SK-N-SH (cell line): ENCODE results near the gene PLA2G4E.

Source experiments
- CHD2 ChIP-seq: fragments of 150-350 bp; IDR thresholded peaks from 2 replicates; pipeline ENCODE4 v1.6.1; 2018; ENCODE audit warnings: low read length; ENCODE audit not compliant: partially characterized antibody
- CTCF ChIP-seq: fragments of 200-600 bp; sonication (generic); IDR thresholded peaks from 2 replicates; pipeline ENCODE4 v1.6.1; 2017; ENCODE audit warnings: antibody characterized with exemption, mild to moderate bottlenecking, moderate library complexity
- EZH2phosphoT487 ChIP-seq: fragments of 200-600 bp; sonication (generic); IDR thresholded peaks from 2 replicates; pipeline ENCODE4 v1.6.1; 2017; ENCODE audit warnings: low read depth, mixed run types, mild to moderate bottlenecking, antibody characterized with exemption, moderate library complexity, borderline replicate concordance
- GATA2 ChIP-seq: sonication (generic); formaldehyde crosslinking; IDR thresholded peaks from 2 replicates; pipeline ENCODE4 v1.5.0; 2020; ENCODE audit warnings: mild to moderate bottlenecking, missing genetic modification reagents
- IRF3 ChIP-seq: fragments of 150-350 bp; IDR thresholded peaks from 2 replicates; pipeline ENCODE4 v1.6.1; 2016; ENCODE audit warnings: mild to moderate bottlenecking, low read depth, low read length
- NFIC ChIP-seq: IDR thresholded peaks from 2 replicates; pipeline ENCODE4 v1.4.0; 2012; ENCODE audit warnings: borderline replicate concordance
- NRF1 ChIP-seq: IDR thresholded peaks from 2 replicates; pipeline ENCODE4 v1.6.1; 2012; ENCODE audit warnings: low read depth, mild to moderate bottlenecking, low read length
- PBX3 ChIP-seq: IDR thresholded peaks from 2 replicates; pipeline ENCODE4; 2012
- POLR2AphosphoS5 ChIP-seq: IDR thresholded peaks from 2 replicates; pipeline ENCODE4 v1.6.1; 2012; ENCODE audit warnings: low read depth, low read length
- REST ChIP-seq: IDR thresholded peaks from 2 replicates; pipeline ENCODE4 v1.6.1; 2012; ENCODE audit warnings: mild to moderate bottlenecking, low read depth, low read length, moderate library complexity
- SIN3A ChIP-seq: IDR thresholded peaks from 2 replicates; pipeline ENCODE4 v1.6.1; 2012; ENCODE audit warnings: low read depth, mild to moderate bottlenecking, low read length, moderate library complexity, borderline replicate concordance
- TAF1 ChIP-seq: IDR thresholded peaks from 2 replicates; pipeline ENCODE4 v1.6.1; 2012; ENCODE audit warnings: low read depth, mild to moderate bottlenecking, low read length, moderate library complexity, borderline replicate concordance
- YY1 ChIP-seq: IDR thresholded peaks from 2 replicates; pipeline ENCODE4 v1.4.0; 2012; ENCODE audit warnings: low read depth, mild to moderate bottlenecking
- ZBTB33 ChIP-seq: IDR thresholded peaks from 2 replicates; pipeline ENCODE4 v1.4.0; 2012; ENCODE audit warnings: low read depth, borderline replicate concordance

GRCh38 chr15:41996376-41996775 lies 24.5 kb downstream of the PLA2G4E start:
- TF ChIP-seq CTCF: no peak
- no peak for TF ChIP-seq ZBTB33
- TF ChIP-seq NRF1: no peak
- no peak for TF ChIP-seq IRF3
- no peak for TF ChIP-seq SIN3A
- TF ChIP-seq CHD2: no peak
- TF ChIP-seq POLR2AphosphoS5: no peak
- no peak for TF ChIP-seq EZH2phosphoT487
- no peak for TF ChIP-seq REST
- TF ChIP-seq GATA2 (CRISPR knock-in tag): no peak
- TF ChIP-seq YY1: no peak
- no peak for TF ChIP-seq NFIC
- TF ChIP-seq TAF1: no peak
- TF ChIP-seq PBX3: no peak
